HEK293T (cell line): ENCODE data around the gene MATN1.

Source experiments
- CTCF ChIA-PET: fragments of 350-600 bp; formaldehyde crosslinking; extraction: SDS; loops from one replicate; lab custom pipeline; 2021; ENCODE audit warnings: antibody characterized with exemption, inconsistent platforms; lab: Yijun Ruan, JAX
- POLR2A ChIA-PET: fragments of 350-600 bp; formaldehyde crosslinking; extraction: SDS; loops from one replicate; lab custom pipeline; 2020; ENCODE audit warnings: antibody characterized with exemption, inconsistent platforms; lab: Yijun Ruan, JAX
- DNase-seq: peaks from one replicate; pipeline ENCODE4 v3.0.0; 2012; ENCODE audit warnings: mixed read lengths; ENCODE audit errors: extremely low spot score
- ARNT ChIP-seq: fragments of 450-650 bp; IDR thresholded peaks from 2 replicates; pipeline ENCODE4 v1.6.1; 2017; ENCODE audit warnings: mild to moderate bottlenecking
- BHLHE40 ChIP-seq: fragments of 450-650 bp; IDR thresholded peaks from 2 replicates; pipeline ENCODE4 v1.6.1; 2016; ENCODE audit warnings: mild to moderate bottlenecking, moderate library complexity, borderline replicate concordance
- CTBP1 ChIP-seq: fragments of 450-650 bp; IDR thresholded peaks from 2 replicates; pipeline ENCODE4 v1.6.1; 2016; ENCODE audit warnings: borderline replicate concordance
- ELF4 ChIP-seq: fragments of 450-650 bp; IDR thresholded peaks from 2 replicates; pipeline ENCODE4 v1.6.1; 2017; ENCODE audit warnings: antibody characterized with exemption
- FOXA1 ChIP-seq: fragments of 450-650 bp; IDR thresholded peaks from 2 replicates; pipeline ENCODE4 v1.6.1; 2016; ENCODE audit warnings: mild to moderate bottlenecking
- FOXK2 ChIP-seq: fragments of 450-650 bp; IDR thresholded peaks from 2 replicates; pipeline ENCODE4 v1.6.1; 2016; ENCODE audit warnings: mild to moderate bottlenecking
- FOXM1 ChIP-seq: fragments of 450-650 bp; IDR thresholded peaks from 2 replicates; pipeline ENCODE4 v1.6.1; 2017; ENCODE audit warnings: mild to moderate bottlenecking, borderline replicate concordance
- HDGF ChIP-seq: fragments of 450-650 bp; IDR thresholded peaks from 2 replicates; pipeline ENCODE4 v1.6.1; 2017; ENCODE audit warnings: antibody characterized with exemption, borderline replicate concordance
- L3MBTL2 ChIP-seq: fragments of 450-650 bp; conservative IDR thresholded peaks from 2 replicates; pipeline ENCODE4 v1.6.1; 2016; ENCODE audit warnings: mild to moderate bottlenecking
- LEF1 ChIP-seq: fragments of 450-650 bp; IDR thresholded peaks from 2 replicates; pipeline ENCODE4 v1.6.1; 2017; ENCODE audit warnings: mild to moderate bottlenecking, borderline replicate concordance
- NFRKB ChIP-seq: fragments of 450-650 bp; IDR thresholded peaks from 2 replicates; pipeline ENCODE4 v1.6.1; 2016; ENCODE audit warnings: mild to moderate bottlenecking, moderate library complexity
- PKNOX1 ChIP-seq: fragments of 450-650 bp; IDR thresholded peaks from 2 replicates; pipeline ENCODE4 v1.6.1; 2016
- SP1 ChIP-seq: fragments of 450-650 bp; IDR thresholded peaks from 2 replicates; pipeline ENCODE4 v1.6.1; 2017
- SUZ12 ChIP-seq: fragments of 450-650 bp; IDR thresholded peaks from 2 replicates; pipeline ENCODE4 v1.6.1; 2016; ENCODE audit warnings: mild to moderate bottlenecking
- TARDBP ChIP-seq: fragments of 450-650 bp; IDR thresholded peaks from 2 replicates; pipeline ENCODE4 v1.6.1; 2016
- ZNF384 ChIP-seq: fragments of 450-650 bp; IDR thresholded peaks from 2 replicates; pipeline ENCODE4 v1.6.1; 2016

MATN1 gene

GRCh38 chr1:30675289-30675688, 48.1 kb downstream of the MATN1 start:
- ChIA-PET POLR2A (no interaction called here), CTCF (no interaction called here)
- TF ChIP-seq BHLHE40 (no peak), NFRKB (no peak)
- no peak for DNase-seq

- DNase-seq = no peak
- TF ChIP-seq L3MBTL2 = no peak
- TF ChIP-seq SP1 = no peak
- TF ChIP-seq FOXM1 = no peak
- TF ChIP-seq NFRKB = no peak
- no peak for TF ChIP-seq FOXA1
- TF ChIP-seq BHLHE40 = no peak
- no peak for TF ChIP-seq ELF4
- TF ChIP-seq ARNT = no peak
- TF ChIP-seq TARDBP = no peak
- no peak for TF ChIP-seq ZNF384
- ChIA-PET CTCF (no interaction called here), POLR2A (no interaction called here)
These were observed 50.0 kb downstream of the MATN1 start for GRCh38 chr1:30673395-30673794.

GRCh38 chr1:30672661-30673060, 50.7 kb downstream of the MATN1 start:
- POLR2A ChIA-PET = no interaction called here
- no peak for DNase-seq
- TF ChIP-seq L3MBTL2 = no peak
- no peak for TF ChIP-seq SP1
- TF ChIP-seq TARDBP = no peak
- no peak for TF ChIP-seq CTBP1
- TF ChIP-seq ZNF384 = no peak
- no peak for TF ChIP-seq LEF1
- no peak for TF ChIP-seq ELF4
- TF ChIP-seq NFRKB = no peak
- TF ChIP-seq SUZ12 = no peak
- no peak for TF ChIP-seq ARNT
- no peak for TF ChIP-seq FOXK2
- no peak for TF ChIP-seq FOXM1
- CTCF ChIA-PET = no interaction called here

- CTCF ChIA-PET = no interaction called here
These were observed 52.9 kb downstream of the MATN1 start for GRCh38 chr1:30670240-30671060.

GRCh38 chr1:30668546-30669327, 54.6 kb downstream of the MATN1 start:
- TF ChIP-seq L3MBTL2 = no peak
- TF ChIP-seq LEF1 = no peak
- no peak for DNase-seq
- CTCF ChIA-PET = no interaction called here
- POLR2A ChIA-PET = no interaction called here

More at GRCh38 chr1:30670240-30671060, 52.9 kb downstream of the MATN1 start:
- no peak for DNase-seq
- TF ChIP-seq BHLHE40 (no peak), SUZ12 (no peak), FOXM1 (no peak), ARNT (no peak), LEF1 (no peak), ZNF384 (no peak), FOXK2 (no peak), L3MBTL2 (no peak), TARDBP (no peak), SP1 (no peak)
- POLR2A ChIA-PET = no interaction called here

- POLR2A ChIA-PET = no interaction called here
- TF ChIP-seq PKNOX1 (no peak), SP1 (no peak), CTBP1 (no peak)
- CTCF ChIA-PET = no interaction called here
- DNase-seq = no peak
These were observed 55.4 kb downstream of the MATN1 start for GRCh38 chr1:30668024-30668423.

GRCh38 chr1:30666756-30667273, 56.6 kb downstream of the MATN1 start:
- TF ChIP-seq NFRKB (no peak), ELF4 (no peak), BHLHE40 (no peak), ZNF384 (no peak), TARDBP (no peak), FOXM1 (no peak)
- POLR2A ChIA-PET = no interaction called here
- CTCF ChIA-PET = no interaction called here
- no peak for DNase-seq

- ChIA-PET POLR2A (no interaction called here), CTCF (no interaction called here)
- TF ChIP-seq ARNT (no peak), TARDBP (no peak), HDGF (no peak), L3MBTL2 (no peak), ELF4 (no peak), PKNOX1 (no peak), FOXK2 (no peak), CTBP1 (no peak), LEF1 (no peak), SP1 (no peak), FOXM1 (no peak), FOXA1 (no peak), NFRKB (no peak), BHLHE40 (no peak), ZNF384 (no peak), SUZ12 (no peak)
- no peak for DNase-seq
These were observed 58.0 kb downstream of the MATN1 start for GRCh38 chr1:30665216-30666010.
